EL (cell line): Measurements from ENCODE around the gene NSD2.
"Not testable (repeated sequence)": the region's sequence is repeated elsewhere in the genome, so short reads cannot be mapped to it uniquely, and the experiment has no call there.

Source experiments
- DNase-seq: peaks from one replicate; pipeline ENCODE4 v3.0.0-alpha.2; 2016

The NSD2 gene

GRCh38 chr4:1842339-1842895 is 28.8 kb upstream of the NSD2 start:
- no peak for DNase-seq

GRCh38 chr4:1842993-1843448 is 28.2 kb upstream of the NSD2 start:
- peak; percentile 93 for DNase-seq

- no peak for DNase-seq
Measured at GRCh38 chr4:1843852-1844251, 27.3 kb upstream of the NSD2 start.

GRCh38 chr4:1844618-1845017 is 26.6 kb upstream of the NSD2 start:
- DNase-seq = not testable (repeated sequence)

- no peak for DNase-seq
Measured at GRCh38 chr4:1846580-1846979, 24.6 kb upstream of the NSD2 start.

GRCh38 chr4:1850276-1850675 is 20.9 kb upstream of the NSD2 start:
- no peak for DNase-seq

GRCh38 chr4:1851160-1851559 is 20.0 kb upstream of the NSD2 start:
- DNase-seq = no peak

- peak; percentile 33 for DNase-seq
Measured at GRCh38 chr4:1851575-1852410, 19.4 kb upstream of the NSD2 start.

- no peak for DNase-seq
Measured at GRCh38 chr4:1852904-1853623, 18.1 kb upstream of the NSD2 start.

- no peak for DNase-seq
Measured at GRCh38 chr4:1854752-1855151, 16.4 kb upstream of the NSD2 start.

- no peak for DNase-seq
Measured at GRCh38 chr4:1855333-1856070, 15.7 kb upstream of the NSD2 start.

GRCh38 chr4:1856071-1856942 is 14.9 kb upstream of the NSD2 start, which contains the start of gene LETM1:
LETM1 (minus strand) TSS chr4:1856156; CDS start chr4:1855950, 206 bp downstream.
- peak; percentile 88 for DNase-seq

GRCh38 chr4:1856943-1857699 is 14.1 kb upstream of the NSD2 start:
- peak; percentile 34 for DNase-seq

- no peak for DNase-seq
Measured at GRCh38 chr4:1857931-1858330, 13.3 kb upstream of the NSD2 start.

GRCh38 chr4:1859389-1859753 is 11.8 kb upstream of the NSD2 start:
- no peak for DNase-seq

GRCh38 chr4:1862055-1862911 is 8.9 kb upstream of the NSD2 start:
- DNase-seq = no peak

GRCh38 chr4:1862961-1863296 is 8.3 kb upstream of the NSD2 start:
- no peak for DNase-seq

GRCh38 chr4:1863297-1864033 is 7.7 kb upstream of the NSD2 start:
- no peak for DNase-seq
